B cell (primary cell): ENCODE data around the gene ANTXR2. TPM values are rescaled to one million over a fixed set of nuclear protein-coding genes. Genes with fewer than 3 reads are reported as not detected.

Experiments
- ATAC-seq: fragments of 200-7000 bp; cut with Tn5 transposase; one replicate; pipeline ENCODE4 v1.10.0; 2021; ENCODE audit warnings: low read depth, mild to moderate bottlenecking, moderate number of reproducible peaks, moderate library complexity
- CTCF ChIA-PET: fragments of 350-600 bp; sonication (Branson Sonifier 250); formaldehyde crosslinking; loops from one replicate; lab custom pipeline; 2021; ENCODE audit warnings: antibody characterized with exemption, inconsistent platforms; lab: Charles Lee
- POLR2A ChIA-PET: fragments of 350-600 bp; sonication (Branson Sonifier 250); formaldehyde crosslinking; loops from one replicate; lab custom pipeline; 2021; ENCODE audit warnings: antibody characterized with exemption; lab: Charles Lee
- DNase-seq: peaks from one replicate; pipeline ENCODE4 v3.0.0; 2013
- H2AFZ ChIP-seq: 2 replicates; pipeline ENCODE4 v1.6.1; 2012; ENCODE audit warnings: mild to moderate bottlenecking, low read depth, low read length; ENCODE audit not compliant: insufficient read depth, poor library complexity, severe bottlenecking
- H3K27ac ChIP-seq, 2 donors: 1 replicate in 1 of 2; 2 replicates in 1 of 2; pipeline ENCODE4 v1.5.1; 2012 to 2013; ENCODE audit warnings: low read length in 2 of 2, mild to moderate bottlenecking in 2 of 2, moderate library complexity in 1 of 2
- H3K27me3 ChIP-seq, 4 experiments: fragments of 200-600 bp in 1 of 4; sonication (generic) in 1 of 4; replicated peaks in 1 of 4; 1 replicate in 2 of 4; 2 replicates in 2 of 4; pipeline versions ENCODE4 v1.6.1 to v1.7.0; 2013 to 2016; ENCODE audit warnings: low read length in 3 of 4, mild to moderate bottlenecking in 2 of 4, mixed read lengths in 1 of 4, moderate library complexity in 1 of 4; ENCODE audit not compliant: insufficient read depth in 4 of 4, control insufficient read depth in 3 of 4; ENCODE audit errors: control extremely low read depth in 1 of 4
- H3K36me3 ChIP-seq, 2 experiments: replicated peaks in 1 of 2; 1 replicate in 1 of 2; 2 replicates in 1 of 2; pipeline versions ENCODE4 v1.6.1 to v1.7.1; 2013; ENCODE audit warnings: low read length in 1 of 2; ENCODE audit not compliant: insufficient read depth in 2 of 2, control insufficient read depth in 1 of 2; ENCODE audit errors: control extremely low read depth in 1 of 2, extremely low read depth in 1 of 2
- H3K4me1 ChIP-seq, 2 donors: fragments of 200-600 bp in 1 of 2; sonication (generic) in 1 of 2; 1 replicate in 1 of 2; 2 replicates in 1 of 2; pipeline versions ENCODE4 v1.5.1 to v1.6.1; 2013 to 2017; ENCODE audit warnings: low read length in 2 of 2; ENCODE audit not compliant: control insufficient read depth in 2 of 2, insufficient read depth in 2 of 2
- H3K4me2 ChIP-seq: replicated peaks from 2 replicates; pipeline ENCODE3; 2012; ENCODE audit warnings: mild to moderate bottlenecking, low read depth, low read length; ENCODE audit not compliant: poor library complexity, severe bottlenecking
- H3K4me3 ChIP-seq, 5 experiments: fragments of 200-600 bp in 1 of 5; sonication (generic) in 1 of 5; 1 replicate in 3 of 5; 2 replicates in 2 of 5; pipeline versions ENCODE4 v1.5.1 to v1.7.0; 2011 to 2016; ENCODE audit warnings: low read length in 4 of 5, mild to moderate bottlenecking in 4 of 5, low read depth in 2 of 5, control low read depth in 1 of 5, moderate library complexity in 1 of 5; ENCODE audit not compliant: insufficient read depth in 1 of 5; ENCODE audit errors: control extremely low read depth in 1 of 5, extremely low read depth in 1 of 5
- H3K79me2 ChIP-seq: fragments of 200-600 bp; sonication (generic); one replicate; pipeline ENCODE4 v1.6.0; 2016; ENCODE audit warnings: low read length; ENCODE audit not compliant: control insufficient read depth, insufficient read depth
- H3K9ac ChIP-seq: fragments of 200-600 bp; sonication (generic); 2 replicates; pipeline ENCODE4 v1.6.1; 2017; ENCODE audit warnings: mild to moderate bottlenecking, low read length, moderate library complexity
- H3K9me3 ChIP-seq, 3 donors: one replicate each; pipeline versions ENCODE4 v1.6.1 to v1.7.1; 2013; ENCODE audit warnings: low read length in 2 of 3; ENCODE audit not compliant: control insufficient read depth in 2 of 3, insufficient read depth in 1 of 3; ENCODE audit errors: control extremely low read depth in 1 of 3
- H4K20me1 ChIP-seq: 2 replicates; pipeline ENCODE4 v1.6.0; 2012; ENCODE audit warnings: mild to moderate bottlenecking, low read length; ENCODE audit not compliant: insufficient read depth, control insufficient read depth, poor library complexity, severe bottlenecking
- H3K27ac Mint-ChIP-seq: one replicate; pipeline ENCODE4 v1.8.0; 2021; ENCODE audit warnings: mixed read lengths
- H3K27me3 Mint-ChIP-seq: one replicate; pipeline ENCODE4 v1.8.0; 2021; ENCODE audit warnings: mixed read lengths
- H3K4me1 Mint-ChIP-seq: one replicate; pipeline ENCODE4 v1.8.0; 2021; ENCODE audit warnings: mixed read lengths
- H3K4me3 Mint-ChIP-seq: one replicate; pipeline ENCODE4 v1.8.0; 2021; ENCODE audit warnings: mixed read lengths
- H3K9me3 Mint-ChIP-seq: one replicate; pipeline ENCODE4 v1.8.0; 2022; ENCODE audit warnings: mixed read lengths; ENCODE audit not compliant: insufficient read depth
- EZH2 ChIP-seq: IDR thresholded peaks from 2 replicates; pipeline ENCODE4 v1.6.1; 2012; ENCODE audit warnings: borderline replicate concordance, low read depth, mild to moderate bottlenecking, moderate library complexity, low read length; ENCODE audit not compliant: insufficient read depth, poor library complexity, severe bottlenecking
- WGBS: methylation state at CpG from one replicate; pipeline ENCODE4 v1.1.5; 2013; ENCODE audit warnings: missing lambda C conversion rate; ENCODE audit not compliant: insufficient coverage; 5-methylcytosine and 5-hydroxymethylcytosine counted together
- intact Hi-C: fragments of 100-400 bp; cut with micrococcal nuclease; formaldehyde crosslinking; loops from one replicate; pipeline ENCODE4 v1.10.0; 2022
- polyA plus RNA-seq: library from polyadenylated mRNA; depleted of rRNA; stranded (reverse); fragments of >200 nt; gene quantifications from 2 replicates; pipeline ENCODE4 v1.2.3, GENCODE V29; 2012
- total RNA-seq, 2 donors: library from RNA; stranded (reverse); fragments of 120-200 nt in 1 of 2; gene quantifications; 1 replicate in 1 of 2; 2 replicates in 1 of 2; pipeline versions ENCODE4 v1.2.3 to v1.2.4, GENCODE V29; 2013 to 2022
- TF ChIP-seq, protein P1 (sequence below): fragments of 200-600 bp; IDR thresholded peaks from one replicate; pipeline ENCODE4 v1.8.0; 2022; ENCODE audit warnings: antibody characterized with exemption, mild to moderate bottlenecking

The ANTXR2 gene
- total and polyA plus RNA-seq, 2 donors (not counting 1 experiment from before 2014, with no cell fraction given), result 10.6 to 63.0 TPM

DNA sequence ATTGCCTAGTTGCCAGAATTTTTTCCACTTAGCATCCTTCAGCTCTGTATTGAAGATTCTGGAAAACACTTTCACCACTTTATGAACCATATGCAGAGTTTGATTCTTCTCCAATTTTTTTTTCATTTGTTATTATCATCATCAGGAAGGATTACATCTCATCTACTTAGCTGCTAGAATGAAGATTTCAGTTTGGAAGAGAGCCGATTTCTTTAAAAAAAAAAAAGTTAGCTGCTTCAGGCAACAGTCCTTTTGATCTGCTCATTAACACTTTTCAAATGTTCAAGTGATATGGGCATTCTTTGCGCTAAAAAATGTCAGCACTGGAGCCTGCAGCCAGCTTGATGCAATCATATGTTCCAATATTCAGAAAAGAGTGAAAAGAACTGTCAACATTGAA lies 76.2 kb downstream of the ANTXR2 start:
- no peak overlapping the region for H3K27ac Mint-ChIP-seq
- POLR2A ChIA-PET, result no interaction called here

DNA sequence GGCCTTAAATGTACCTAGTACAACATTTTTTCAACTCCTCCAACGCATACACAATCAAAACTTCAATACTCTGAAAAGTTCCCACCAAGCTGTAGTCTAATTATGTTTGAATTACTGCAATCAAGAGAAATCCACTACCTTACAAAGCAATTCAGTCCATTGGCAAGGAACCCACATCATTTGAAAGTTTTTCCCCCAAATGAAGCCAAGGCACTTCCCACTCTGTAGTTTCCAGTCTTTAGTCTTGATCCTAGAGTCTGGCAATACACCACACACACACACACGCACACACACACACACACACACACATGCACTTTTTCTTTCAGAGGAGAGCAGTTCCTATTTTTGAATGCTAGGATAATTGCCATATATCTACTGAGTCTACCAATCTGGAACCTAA lies 79.6 kb downstream of the ANTXR2 start:
- Histone ChIP-seq H2AFZ (no peak overlapping the region), H3K9me3 (peaks cover 0 to 3% (median 0%) of the 10 kb centered on the region in 3 donors), H3K4me1 (peaks cover 0 to 1% of the 10 kb centered on the region in 2 donors), H3K9ac (no peak overlapping the region), H3K4me3 (no peak overlapping the region), H4K20me1 (peaks cover 57% of the 10 kb centered on the region), H3K27ac (no peak overlapping the region), H3K36me3 (peaks cover 0 to 2% of the 10 kb centered on the region in 2 experiments), H3K4me2 (no peak overlapping the region), H3K27me3 (no peaks in the 10 kb centered on the region), H3K79me2 (peaks cover 34% of the 10 kb centered on the region)
- Mint-ChIP-seq H3K4me3 (no peak overlapping the region), H3K4me1 (peaks cover 43% of the 10 kb centered on the region), H3K27me3 (no peaks in the 10 kb centered on the region), H3K27ac (no peak overlapping the region), H3K9me3 (no peaks in the 10 kb centered on the region)
- no peak for ATAC-seq
- no peak for DNase-seq
- CTCF ChIA-PET, result no interaction called here
- POLR2A ChIA-PET, result no interaction called here
- intact Hi-C loops, result no loop called here
- WGBS, result no CpG with 5 or more reads among the region's 2 CpGs
- TF ChIP-seq EZH2, result no peak
- TF ChIP-seq, protein P1, sequence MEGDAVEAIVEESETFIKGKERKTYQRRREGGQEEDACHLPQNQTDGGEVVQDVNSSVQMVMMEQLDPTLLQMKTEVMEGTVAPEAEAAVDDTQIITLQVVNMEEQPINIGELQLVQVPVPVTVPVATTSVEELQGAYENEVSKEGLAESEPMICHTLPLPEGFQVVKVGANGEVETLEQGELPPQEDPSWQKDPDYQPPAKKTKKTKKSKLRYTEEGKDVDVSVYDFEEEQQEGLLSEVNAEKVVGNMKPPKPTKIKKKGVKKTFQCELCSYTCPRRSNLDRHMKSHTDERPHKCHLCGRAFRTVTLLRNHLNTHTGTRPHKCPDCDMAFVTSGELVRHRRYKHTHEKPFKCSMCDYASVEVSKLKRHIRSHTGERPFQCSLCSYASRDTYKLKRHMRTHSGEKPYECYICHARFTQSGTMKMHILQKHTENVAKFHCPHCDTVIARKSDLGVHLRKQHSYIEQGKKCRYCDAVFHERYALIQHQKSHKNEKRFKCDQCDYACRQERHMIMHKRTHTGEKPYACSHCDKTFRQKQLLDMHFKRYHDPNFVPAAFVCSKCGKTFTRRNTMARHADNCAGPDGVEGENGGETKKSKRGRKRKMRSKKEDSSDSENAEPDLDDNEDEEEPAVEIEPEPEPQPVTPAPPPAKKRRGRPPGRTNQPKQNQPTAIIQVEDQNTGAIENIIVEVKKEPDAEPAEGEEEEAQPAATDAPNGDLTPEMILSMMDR, result no peak

More for the DNA sequence above, 76.2 kb downstream of the ANTXR2 start:
- ATAC-seq (no peak), DNase-seq (no peak)
- Histone ChIP-seq H3K4me3 (no peak overlapping the region), H3K4me2 (no peak overlapping the region), H3K9me3 (no peaks in the 10 kb centered on the region), H2AFZ (no peak overlapping the region), H3K4me1 (no peaks in the 10 kb centered on the region), H3K9ac (no peak overlapping the region), H4K20me1 (peaks cover 36% of the 10 kb centered on the region), H3K36me3 (peaks cover 2 to 4% of the 10 kb centered on the region in 2 experiments), H3K79me2 (peaks cover 20% of the 10 kb centered on the region), H3K27me3 (no peaks in the 10 kb centered on the region), H3K27ac (no peak overlapping the region)
- no CpG with 5 or more reads among the region's 2 CpGs for WGBS
- intact Hi-C loops, result no loop called here
- Mint-ChIP-seq H3K27me3 (no peaks in the 10 kb centered on the region), H3K9me3 (no peaks in the 10 kb centered on the region), H3K4me1 (peaks cover 19% of the 10 kb centered on the region), H3K4me3 (no peak overlapping the region)
- TF ChIP-seq EZH2, result no peak
- TF ChIP-seq, protein P1, result no peak
- CTCF ChIA-PET, result no interaction called here
